GOT3 (cell line): ENCODE results near the gene TNFRSF9.

Experiments
- DNase-seq: peaks from one replicate; lab custom pipeline; 2025; ENCODE audit warnings: mixed read lengths; lab: John Stamatoyannopoulos, UW

TNFRSF9 gene

DNA sequence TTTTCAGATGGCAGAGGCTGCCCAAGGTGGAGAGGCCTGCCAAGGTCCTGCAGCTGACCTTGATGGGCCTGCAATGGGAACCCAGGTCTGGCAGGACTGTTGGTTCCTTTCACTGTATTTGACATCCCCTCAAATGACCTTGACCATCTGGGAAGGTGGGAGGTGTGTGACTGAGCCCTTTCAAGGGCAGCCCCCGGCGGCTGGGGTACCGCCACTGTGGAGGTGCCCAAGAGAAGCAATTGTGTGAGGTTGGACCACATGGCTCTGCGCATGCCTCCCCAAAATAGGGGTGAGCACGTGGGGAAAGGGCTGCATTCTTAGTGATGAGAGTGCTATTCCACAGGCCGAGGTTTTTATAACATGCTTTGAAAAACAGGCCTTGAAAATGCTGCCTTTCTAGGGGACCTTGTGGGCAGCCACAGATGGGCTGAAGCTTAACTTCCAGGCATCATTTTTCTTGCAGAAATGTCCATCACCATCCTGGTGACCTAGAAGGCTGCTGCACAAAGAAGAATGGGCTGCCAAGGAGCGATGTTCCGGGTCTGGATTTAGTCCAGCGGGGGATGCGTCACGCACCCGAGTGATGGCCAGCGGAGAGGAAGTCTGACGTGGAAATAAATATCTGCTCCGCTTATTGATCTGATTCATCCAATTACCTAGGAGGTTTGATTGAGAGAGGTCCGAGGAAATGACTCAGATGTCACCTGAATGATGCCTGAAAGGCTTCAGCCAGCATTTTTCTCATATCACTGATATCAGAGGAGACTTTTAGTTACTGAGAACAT lies 71.3 kb downstream of the TNFRSF9 start:
- DNase-seq: no peak

DNA sequence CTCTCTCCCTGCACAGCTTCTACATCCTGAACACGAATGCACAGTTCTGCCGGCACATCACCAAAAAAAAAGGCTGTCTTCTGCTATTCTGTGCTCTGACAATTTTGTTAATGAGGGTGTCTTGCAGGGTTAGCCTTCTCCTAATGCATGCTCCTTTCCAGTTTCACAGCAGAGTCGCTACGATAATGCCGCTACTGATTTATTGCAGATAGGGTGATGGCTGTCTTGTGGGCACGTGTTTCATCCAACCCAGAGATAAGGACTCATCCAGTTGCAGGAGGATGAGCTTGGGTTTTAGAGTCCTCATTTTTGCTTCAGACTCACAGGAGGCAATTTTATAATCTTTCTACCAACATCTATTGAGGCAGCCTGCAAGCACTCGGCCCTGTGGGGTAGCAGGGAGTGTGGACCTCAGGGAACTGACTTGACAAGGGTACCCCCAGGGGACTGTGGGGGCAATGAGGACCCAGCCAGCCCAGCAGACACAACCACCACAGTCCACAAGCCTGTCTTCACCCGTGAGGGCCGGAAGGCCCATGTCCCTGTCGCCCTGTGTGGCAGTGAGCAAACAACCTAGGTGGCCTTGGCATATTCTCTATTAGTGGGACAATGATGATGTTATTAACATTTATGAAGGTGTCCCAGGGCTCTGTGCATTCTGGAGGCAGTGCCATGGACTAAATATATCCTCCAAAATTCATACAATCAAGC lies 72.4 kb downstream of the TNFRSF9 start:
- no peak for DNase-seq

DNA sequence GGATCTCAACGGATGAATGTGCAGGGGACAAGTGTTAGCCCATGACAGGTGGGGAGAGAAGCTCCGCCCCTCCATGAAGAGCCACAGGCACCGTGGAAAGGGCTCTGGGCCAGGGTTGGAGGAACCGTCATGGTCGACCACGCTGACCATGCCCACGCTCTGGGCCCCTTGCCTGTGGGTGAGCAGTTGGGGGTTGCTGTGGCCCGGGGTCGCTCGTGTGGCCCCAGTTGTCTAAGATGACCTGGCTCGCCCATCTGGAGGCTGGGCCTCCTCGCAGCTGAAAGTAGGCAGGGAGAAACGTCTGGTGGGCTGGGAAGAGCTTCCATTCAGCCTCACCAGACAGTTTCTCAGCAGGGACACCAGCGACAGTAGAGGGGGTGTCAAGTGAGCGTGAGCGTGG lies 74.7 kb downstream of the TNFRSF9 start:
- no peak for DNase-seq
